Measurements from ENCODE around the gene NVL.

The NVL gene

GRCh38 chr1:224276771-224277487 is 53.0 kb downstream of the NVL start:
- Histone ChIP-seq H3K4me3 (ENCODE audit: low read length) (no peak overlapping the region), H3F3A (ENCODE audit: insufficient read depth, low read length) (no peaks in the 10 kb centered on the region), H3K36me3 (replicated peaks; ENCODE audit: insufficient read depth, low read length) (no peaks in the 10 kb centered on the region; the same call in 1 of the 2 replicates), H3K79me2 (ENCODE audit: low read length) (no peaks in the 10 kb centered on the region), H4K20me1 (ENCODE audit: insufficient read depth, low read length) (no peaks in the 10 kb centered on the region), H2AFZ (ENCODE audit: low read length) (no peak overlapping the region), H3K9me2 (replicated peaks; ENCODE audit: insufficient read depth, low read length) (no peaks in the 10 kb centered on the region), H3K9ac (ENCODE audit: low read length) (no peak overlapping the region), H3K4me2 (ENCODE audit: low read depth, low read length) (no peak overlapping the region), H3K27me3 (replicated peaks; ENCODE audit: insufficient read depth, low read length) (no peaks in the 10 kb centered on the region), H3K27ac (ENCODE audit: low read length) (no peak overlapping the region), H3K9me3 (replicated peaks; ENCODE audit: insufficient read depth, low read length) (no peaks in the 10 kb centered on the region), H3K4me1 (ENCODE audit: low read length) (no peaks in the 10 kb centered on the region)
- no peak for TF ChIP-seq CTCF (IDR thresholded peaks at IDR 0.05; ENCODE audit: low read length)
- no peak for TF ChIP-seq EZH2 (optimal IDR thresholded peaks at IDR 0.05; ENCODE audit: low read depth, low read length)
- TF ChIP-seq EZH2phosphoT487 (IDR thresholded peaks at IDR 0.05; ENCODE audit: low read length) = no peak
- no peak for DNase-seq

DNA sequence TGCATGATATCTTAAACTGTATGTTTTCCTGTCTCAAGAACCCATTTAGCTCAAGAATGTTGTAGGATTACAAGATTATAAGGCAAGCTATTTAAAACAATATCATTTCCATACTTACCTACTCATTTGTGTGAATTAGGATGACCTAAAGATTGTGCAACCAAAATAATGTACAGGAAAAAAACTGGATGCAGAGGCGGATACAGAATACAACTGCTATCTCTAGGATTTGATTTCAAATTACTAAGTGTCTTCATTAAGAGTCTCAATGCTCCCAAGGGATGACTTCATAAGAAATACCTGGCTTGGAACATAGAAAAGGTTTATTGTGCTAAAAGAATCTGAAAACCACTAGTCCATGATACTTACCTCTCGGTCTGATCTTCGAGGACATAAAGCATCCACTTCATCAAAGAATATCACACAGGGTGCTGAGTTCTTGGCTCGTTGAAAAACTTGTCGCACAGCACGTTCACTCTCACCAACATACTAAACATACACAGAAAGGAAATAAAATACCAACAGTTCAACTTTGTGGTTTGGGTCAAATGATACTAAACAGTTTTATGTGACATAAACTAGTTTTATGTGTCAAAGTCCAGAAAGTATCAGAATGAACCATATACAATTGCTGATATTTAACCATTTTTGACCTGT is 54.9 kb downstream of the NVL start:
- Histone ChIP-seq H3K4me3 (ENCODE audit: low read length) (no peak overlapping the region), H3K9me3 (replicated peaks; ENCODE audit: insufficient read depth, low read length) (no peaks in the 10 kb centered on the region), H3K27me3 (replicated peaks; ENCODE audit: insufficient read depth, low read length) (no peaks in the 10 kb centered on the region), H3K9me2 (replicated peaks; ENCODE audit: insufficient read depth, low read length) (no peaks in the 10 kb centered on the region), H3K36me3 (replicated peaks; ENCODE audit: insufficient read depth, low read length) (no peaks in the 10 kb centered on the region; the same call in 1 of the 2 replicates), H2AFZ (ENCODE audit: low read length) (no peak overlapping the region), H3F3A (ENCODE audit: insufficient read depth, low read length) (no peaks in the 10 kb centered on the region), H3K79me2 (ENCODE audit: low read length) (no peaks in the 10 kb centered on the region), H3K9ac (ENCODE audit: low read length) (no peak overlapping the region), H4K20me1 (ENCODE audit: insufficient read depth, low read length) (no peaks in the 10 kb centered on the region), H3K4me2 (ENCODE audit: low read depth, low read length) (no peak overlapping the region), H3K4me1 (ENCODE audit: low read length) (no peaks in the 10 kb centered on the region), H3K27ac (ENCODE audit: low read length) (no peak overlapping the region)
- TF ChIP-seq EZH2 (optimal IDR thresholded peaks at IDR 0.05; ENCODE audit: low read depth, low read length) (no peak), EZH2phosphoT487 (IDR thresholded peaks at IDR 0.05; ENCODE audit: low read length) (no peak), CTCF (IDR thresholded peaks at IDR 0.05; ENCODE audit: low read length) (no peak)
- no peak for DNase-seq

- no peaks in the 10 kb centered on the region for H3K79me2 ChIP-seq (ENCODE audit: low read length)
- no peak overlapping the region for H3K4me2 ChIP-seq (ENCODE audit: low read depth, low read length)
- H2AFZ ChIP-seq (ENCODE audit: low read length) = no peak overlapping the region
- H3K27me3 ChIP-seq (replicated peaks; ENCODE audit: insufficient read depth, low read length) = no peaks in the 10 kb centered on the region
- no peaks in the 10 kb centered on the region for H3K4me1 ChIP-seq (ENCODE audit: low read length)
- H3K9ac ChIP-seq (ENCODE audit: low read length) = no peak overlapping the region
- no peak overlapping the region for H3K27ac ChIP-seq (ENCODE audit: low read length)
- TF ChIP-seq EZH2 (optimal IDR thresholded peaks at IDR 0.05; ENCODE audit: low read depth, low read length) (no peak), CTCF (IDR thresholded peaks at IDR 0.05; ENCODE audit: low read length) (no peak), EZH2phosphoT487 (IDR thresholded peaks at IDR 0.05; ENCODE audit: low read length) (no peak)
- DNase-seq = no peak
- no peaks in the 10 kb centered on the region for H3K9me2 ChIP-seq (replicated peaks; ENCODE audit: insufficient read depth, low read length)
- no peaks in the 10 kb centered on the region for H4K20me1 ChIP-seq (ENCODE audit: insufficient read depth, low read length)
- no peaks in the 10 kb centered on the region for H3K9me3 ChIP-seq (replicated peaks; ENCODE audit: insufficient read depth, low read length)
- H3K4me3 ChIP-seq (ENCODE audit: low read length) = no peak overlapping the region
- H3F3A ChIP-seq (ENCODE audit: insufficient read depth, low read length) = no peaks in the 10 kb centered on the region
- H3K36me3 ChIP-seq (replicated peaks; ENCODE audit: insufficient read depth, low read length) = no peaks in the 10 kb centered on the region; the same call in 1 of the 2 replicates
These were observed 56.3 kb downstream of the NVL start for GRCh38 chr1:224273641-224274040.
